Measurements from ENCODE around the gene SIGLEC10.

Gene SIGLEC10

GRCh38 chr19:51392701-51393100 lies 24.7 kb downstream of the SIGLEC10 start:
- no peak for DNase-seq

DNA sequence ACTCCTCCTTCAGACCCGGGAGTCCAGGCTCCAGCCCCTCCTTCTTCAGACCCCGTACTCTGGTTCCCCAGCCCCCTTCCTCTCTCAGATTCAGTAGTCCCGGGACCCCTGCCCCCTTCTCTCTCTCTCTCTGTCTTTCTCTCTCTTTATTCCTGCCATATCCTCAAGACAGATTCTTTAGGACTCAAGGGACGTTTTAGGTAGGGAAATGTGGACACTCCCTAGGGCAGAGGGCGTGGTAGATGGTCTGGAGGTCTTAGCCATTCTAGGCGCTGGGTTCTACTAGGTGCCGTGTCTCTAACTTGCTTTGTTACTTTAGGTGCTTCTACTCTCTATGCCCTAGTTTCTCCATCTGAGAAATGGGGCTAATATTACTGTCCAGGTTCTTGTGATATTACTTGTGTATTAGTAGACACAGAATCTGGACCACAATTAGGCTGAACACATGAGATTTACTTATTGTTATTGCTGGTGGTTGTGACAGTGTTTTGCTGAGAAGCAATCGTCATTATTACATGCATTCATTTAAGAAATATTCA lies 26.3 kb downstream of the SIGLEC10 start:
- no peak for DNase-seq

GRCh38 chr19:51389143-51389542 lies 28.3 kb downstream of the SIGLEC10 start:
- no peak for DNase-seq

DNA sequence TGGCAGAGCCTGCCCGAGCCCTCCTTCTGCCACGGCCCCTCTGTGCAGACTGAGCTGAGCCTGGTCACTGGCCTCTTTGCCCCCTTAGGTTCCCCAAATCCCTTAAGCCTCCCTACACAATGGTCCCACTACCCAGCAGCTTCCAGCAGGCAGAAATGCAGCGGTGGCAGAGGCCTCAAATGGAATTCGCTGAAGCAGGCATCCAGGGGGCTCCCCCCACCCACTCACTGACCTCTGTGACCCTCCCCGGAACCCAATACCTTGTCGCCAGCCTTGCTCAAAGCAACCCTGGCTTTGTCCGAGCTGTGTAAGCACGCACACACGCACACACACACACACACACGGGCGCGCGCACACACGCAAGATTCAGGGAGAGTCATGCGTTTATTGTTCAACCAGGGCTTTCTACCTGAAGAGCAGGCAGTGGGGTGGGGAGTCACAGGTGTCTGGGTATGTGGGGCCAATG lies 29.5 kb downstream of the SIGLEC10 start, which contains the start of gene LIM2:
TSS of gene LIM2 (minus strand) at position 51 of the 466 bp plus-strand sequence. CDS start 531 bp downstream, outside the sequence.
- DNase-seq: no peak

GRCh38 chr19:51386882-51387520 lies 30.4 kb downstream of the SIGLEC10 start:
- no peak for DNase-seq

- DNase-seq: no peak
Measured at GRCh38 chr19:51382004-51382403, 35.4 kb downstream of the SIGLEC10 start.

DNA sequence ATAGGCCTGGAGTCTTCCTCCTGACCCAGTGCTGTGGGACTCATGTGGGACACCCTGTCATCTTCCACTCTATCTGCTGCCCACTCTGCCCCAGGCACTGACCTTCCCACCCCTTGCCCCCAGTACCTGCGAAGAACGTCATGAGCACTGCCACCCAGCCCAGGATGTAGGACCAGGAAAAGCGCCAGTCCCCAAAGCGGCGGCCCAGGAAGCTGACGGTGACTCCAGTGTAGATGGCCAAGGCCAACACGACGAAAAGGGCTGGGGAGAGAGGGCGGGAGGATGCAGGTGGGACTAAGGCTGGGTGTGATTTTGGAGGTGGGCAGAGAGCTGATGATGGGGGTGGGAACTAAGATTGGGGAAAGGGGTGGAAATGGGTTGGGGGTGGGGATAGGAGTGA lies 37.1 kb downstream of the SIGLEC10 start:
- DNase-seq: no peak

DNA sequence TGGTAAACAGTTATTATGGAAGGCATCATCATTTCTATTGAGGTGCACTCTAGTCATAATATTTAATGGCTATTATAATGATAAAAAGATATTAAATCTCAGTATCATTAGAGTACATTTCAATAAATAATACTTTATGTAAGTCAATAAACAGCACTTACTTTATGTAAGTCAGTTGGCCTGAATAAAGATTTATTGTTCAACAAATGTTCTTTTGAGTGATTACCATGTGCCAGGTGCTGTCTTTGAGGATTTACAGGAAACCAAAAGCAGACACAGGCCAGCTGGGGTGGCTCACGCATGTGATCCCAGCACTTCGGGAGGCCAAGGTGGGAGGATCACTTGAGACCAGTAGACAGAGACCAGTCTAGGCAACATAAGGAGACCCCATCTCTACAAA lies 40.0 kb downstream of the SIGLEC10 start:
- no peak for DNase-seq

GRCh38 chr19:51375504-51376221 lies 41.8 kb downstream of the SIGLEC10 start:
- DNase-seq: no peak

- DNase-seq: no peak
Measured at GRCh38 chr19:51372649-51373504, 44.6 kb downstream of the SIGLEC10 start, which contains the start of gene NKG7. Gene NKG7 (minus strand): TSS chr19:51372654. CDS start chr19:51372535, 119 bp downstream.

DNA sequence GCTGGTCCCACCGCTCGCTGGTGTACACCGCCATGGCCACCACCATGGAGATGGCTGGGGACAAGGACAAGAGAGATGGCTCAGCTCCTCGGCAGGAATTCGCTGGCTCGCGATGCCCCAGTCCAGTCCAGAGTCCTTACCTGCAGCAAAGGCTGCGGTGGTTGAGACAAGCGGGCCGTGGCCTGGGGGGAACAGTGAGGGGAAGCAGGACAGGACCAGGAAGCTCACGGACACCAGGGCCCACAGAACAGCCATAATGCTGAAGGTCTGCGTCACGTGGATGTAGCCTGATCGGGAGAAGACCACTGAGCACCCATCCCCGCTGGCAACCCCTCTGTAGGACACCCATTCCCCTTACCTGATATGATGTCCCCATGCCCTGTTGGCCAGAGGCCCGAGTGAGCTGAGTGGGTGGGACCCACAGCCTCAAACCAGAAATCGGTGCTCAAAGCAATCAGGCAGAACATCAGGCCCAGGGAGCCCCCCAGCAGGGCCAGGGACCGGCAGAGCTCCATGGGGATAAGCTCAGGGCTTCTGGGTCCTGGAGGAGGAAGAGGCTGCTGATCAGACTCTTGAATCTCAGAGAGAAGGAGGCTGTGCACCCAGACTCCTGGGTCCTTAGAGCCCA lies 45.3 kb downstream of the SIGLEC10 start:
- no peak for DNase-seq

DNA sequence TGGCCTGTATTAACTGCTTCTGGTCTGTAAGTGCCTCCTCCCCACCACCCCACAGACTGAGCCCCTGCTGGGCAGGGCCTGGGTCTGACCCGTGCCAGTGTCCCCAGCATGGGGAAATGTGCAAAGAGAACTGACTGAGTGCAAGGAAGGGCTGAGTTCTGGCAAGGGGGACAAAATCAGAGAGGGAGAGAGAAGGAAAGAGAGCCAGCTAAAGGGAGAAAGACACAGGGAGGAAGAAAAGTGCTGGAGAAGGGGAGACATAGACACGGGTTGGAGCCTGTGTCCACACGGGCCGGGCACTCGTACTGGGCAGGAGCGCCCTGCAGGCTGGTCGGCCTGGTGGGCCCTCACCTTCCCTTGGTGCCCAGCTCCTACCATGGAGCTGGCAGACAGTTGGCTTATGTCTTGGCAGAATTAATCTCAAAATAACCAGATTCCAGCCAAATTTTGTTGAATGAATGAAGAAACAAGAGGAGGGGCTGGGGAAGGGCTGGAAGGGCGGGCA lies 46.2 kb downstream of the SIGLEC10 start:
- no peak for DNase-seq

DNA sequence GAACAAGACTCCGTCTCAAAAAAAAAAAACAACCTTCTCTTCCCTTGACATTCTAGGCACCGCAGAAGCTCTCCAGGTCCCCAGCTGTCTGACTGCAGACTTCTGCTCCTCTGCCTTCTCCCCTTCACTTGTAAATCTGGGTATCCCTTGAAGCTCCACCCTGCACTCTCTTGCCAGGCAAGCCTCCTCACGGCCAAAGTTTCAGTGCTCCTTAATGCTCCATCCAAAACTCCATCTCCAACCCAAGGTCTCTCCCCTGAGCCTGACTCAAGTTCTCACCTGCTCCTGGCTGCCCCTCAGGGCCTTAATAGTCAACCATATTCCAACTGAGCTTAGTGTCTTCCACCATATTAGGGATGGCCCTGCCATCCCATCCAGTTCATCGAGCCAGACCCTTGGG lies 47.2 kb downstream of the SIGLEC10 start:
- DNase-seq: no peak

- DNase-seq: no peak
Measured at GRCh38 chr19:51368366-51369282, 48.8 kb downstream of the SIGLEC10 start, which contains the start of gene CLDND2. Gene CLDND2 (minus strand): TSS chr19:51369003. CDS start chr19:51368577, 426 bp downstream.

GRCh38 chr19:51367565-51368365 lies 49.7 kb downstream of the SIGLEC10 start:
- no peak for DNase-seq

DNA sequence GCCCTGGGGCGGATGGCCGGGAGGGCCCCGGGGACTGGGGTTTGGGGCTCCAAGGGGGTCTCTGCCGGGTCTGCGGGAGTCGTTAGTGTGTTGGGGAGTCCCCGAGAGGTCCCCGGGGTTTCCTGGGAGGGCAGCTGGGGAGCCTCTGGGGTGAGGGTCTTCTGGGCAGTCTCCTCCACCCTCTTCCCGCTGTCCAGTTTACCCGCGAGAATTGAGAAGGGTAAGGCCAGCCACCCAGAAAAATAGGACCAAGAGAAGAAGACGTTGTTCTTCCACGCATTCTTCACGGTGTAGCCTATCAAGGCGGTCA lies 50.2 kb downstream of the SIGLEC10 start:
- DNase-seq: no peak

DNA sequence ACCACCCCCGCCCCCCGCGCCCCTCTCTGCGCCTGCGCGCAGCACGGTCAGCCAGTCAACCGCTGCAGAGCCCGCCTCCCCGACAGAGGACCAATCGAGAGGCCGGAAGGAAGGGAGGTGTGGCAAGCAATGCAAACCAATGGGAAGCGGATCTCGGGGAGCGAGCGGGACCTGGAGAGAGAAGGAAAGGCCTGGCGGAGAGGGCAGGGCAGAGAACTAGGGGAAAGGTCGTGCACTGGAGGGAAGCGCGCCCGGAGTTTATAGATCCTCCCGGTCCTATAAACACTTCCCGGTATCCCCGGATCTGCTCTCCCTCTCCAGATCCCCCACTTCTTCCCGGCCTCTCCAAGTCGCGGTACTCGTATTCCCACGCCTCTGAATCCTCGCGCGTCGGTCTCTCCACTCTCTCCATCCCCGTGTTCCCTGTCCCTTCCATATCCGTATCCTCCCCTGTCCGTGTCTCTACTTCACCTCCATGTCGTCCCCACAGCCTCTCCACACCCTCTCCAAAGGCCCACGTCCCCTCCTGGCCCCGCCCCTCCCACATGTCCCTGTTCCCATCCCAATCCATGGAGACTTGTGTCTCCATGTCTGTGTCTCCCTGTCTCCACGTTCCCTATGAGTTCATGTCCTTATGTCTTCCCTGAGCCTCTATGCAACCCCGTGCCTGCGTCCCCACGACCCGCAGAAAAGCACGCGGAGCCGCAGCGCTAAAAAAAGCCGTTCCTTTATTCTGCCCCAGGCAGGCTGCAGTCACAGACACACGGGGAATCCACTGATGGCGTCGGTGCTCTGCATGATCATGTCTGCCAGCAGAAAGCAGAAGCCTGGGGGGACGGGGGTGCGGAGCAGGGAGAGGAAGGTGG lies 50.8 kb downstream of the SIGLEC10 start:
- DNase-seq: no peak

DNA sequence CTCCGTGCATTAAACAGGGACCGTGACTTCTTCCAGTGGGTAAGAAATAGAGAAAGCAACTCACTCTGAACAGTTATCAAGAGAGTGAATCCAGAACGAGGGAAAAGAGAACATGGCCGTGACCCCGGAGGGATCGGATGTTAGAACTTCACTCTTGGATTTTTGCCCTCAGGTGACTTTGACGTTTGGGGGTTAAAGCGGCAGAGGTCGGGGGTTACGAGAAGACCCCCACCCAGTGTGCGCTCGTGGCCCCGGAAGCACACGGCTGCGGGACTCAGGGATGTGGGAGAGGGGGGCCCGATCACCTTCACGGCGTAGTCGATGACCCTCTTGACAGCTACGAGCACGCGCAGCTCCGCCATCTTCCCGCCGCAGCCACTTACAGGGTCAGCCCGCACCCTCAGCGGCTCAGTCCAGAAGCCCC lies 51.5 kb downstream of the SIGLEC10 start, which contains the start of gene ETFB:
TSS of gene ETFB (minus strand) at position 424 of the 424 bp plus-strand sequence. CDS start at position 362, 62 bp downstream.
- DNase-seq: no peak

Data from NCI-H1417 treated with DMSO at 0.1 percent for 48 hours (cell line).